Transverse colon (tissue), 4 donors: Measurements from ENCODE around the gene PDHX. TPM values are rescaled to one million over a fixed set of nuclear protein-coding genes. Genes with fewer than 3 reads are reported as not detected.

Source experiments
- DNase-seq: peaks from one replicate; pipeline ENCODE4 v3.0.0-alpha.2; 2019
- H3K27ac ChIP-seq, 4 donors: fragments of 200-600 bp; sonication (generic); 2 replicates each; pipeline ENCODE4 v1.5.1; 2016 to 2018; ENCODE audit warnings: inconsistent platforms in 4 of 4
- H3K27me3 ChIP-seq: fragments of 200-600 bp; sonication (generic); 2 replicates; pipeline ENCODE4 v1.5.1; 2017; ENCODE audit warnings: inconsistent platforms
- H3K36me3 ChIP-seq, 4 donors: fragments of 200-600 bp; sonication (generic); 2 replicates each; pipeline ENCODE4 v1.5.1; 2017 to 2019; ENCODE audit warnings: inconsistent platforms in 4 of 4
- H3K4me1 ChIP-seq, 4 donors: fragments of 200-600 bp; sonication (generic); 2 replicates each; pipeline ENCODE4 v1.5.1; 2017 to 2020; ENCODE audit warnings: inconsistent platforms in 4 of 4
- H3K4me3 ChIP-seq, 4 donors: fragments of 200-600 bp; sonication (generic); 1 replicate in 1 of 4; 2 replicates in 3 of 4; pipeline versions ENCODE4 v1.5.1 to v1.6.1; 2017 to 2019; ENCODE audit warnings: inconsistent platforms in 4 of 4
- H3K9me3 ChIP-seq, 2 donors: fragments of 200-600 bp; sonication (generic); 2 replicates each; pipeline ENCODE4 v1.5.1; 2017 to 2019; ENCODE audit warnings: inconsistent platforms in 2 of 2
- EP300 ChIP-seq: sonication (generic); formaldehyde crosslinking; IDR thresholded peaks from one replicate; pipeline ENCODE4 v1.6.1; 2017; ENCODE audit warnings: antibody characterized with exemption, low read depth
- POLR2A ChIP-seq: fragments of 450-650 bp; IDR thresholded peaks from one replicate; pipeline ENCODE4 v1.6.1; 2016; ENCODE audit warnings: antibody characterized with exemption, mild to moderate bottlenecking, moderate library complexity
- POLR2AphosphoS5 ChIP-seq, 3 donors: sonication (generic); formaldehyde crosslinking; IDR thresholded peaks; one replicate each; pipeline ENCODE4 v1.6.1; 2016; ENCODE audit warnings: antibody characterized with exemption in 3 of 3
- WGBS, 2 donors: methylation state at CpG; one replicate each; pipeline ENCODE4 v1.1.5; 2018; ENCODE audit warnings: low coverage in 1 of 2; 5-methylcytosine and 5-hydroxymethylcytosine counted together
- in situ Hi-C, 4 donors: fragments of 200-750 bp; cut with MboI; loops; one replicate each; pipeline versions ENCODE4 v1.15.0 to v1.15.1; 2017; ENCODE audit warnings: low sequenced_read_pairs in 3 of 4, low pct_ligation_motif_present in 1 of 4, low pct_unique_long_range_greater_than_20kb in 1 of 4
- intact Hi-C: fragments of 100-400 bp; cut with DNase I; formaldehyde crosslinking; loops from one replicate; pipeline ENCODE4 v1.15.1; 2023; ENCODE audit warnings: low total_unique reads
- total RNA-seq, 4 donors: library from RNA; depleted of rRNA; stranded (reverse); fragments of >200 nt; gene quantifications; one replicate each; pipeline ENCODE4 v1.1.0, GENCODE V29; 2016
- TF ChIP-seq, protein P1 (sequence below), 5 experiments: fragments of 200-600 bp in 3 of 5; fragments of 450-650 bp in 2 of 5; sonication (generic) in 3 of 5; IDR thresholded peaks; 1 replicate in 2 of 5; 2 replicates in 3 of 5; pipeline ENCODE4 v1.5.1; 2016 to 2017; ENCODE audit warnings: antibody characterized with exemption in 5 of 5, inconsistent platforms in 3 of 5, mild to moderate bottlenecking in 2 of 5, moderate library complexity in 1 of 5

The PDHX gene
- total RNA-seq, 4 donors from 2014 or later: 26.7 to 37.0 (median 36.7) TPM

GRCh38 chr11:34936945-34937629, 20.7 kb downstream of the PDHX start:
- intact Hi-C loops: no loop called here

DNA sequence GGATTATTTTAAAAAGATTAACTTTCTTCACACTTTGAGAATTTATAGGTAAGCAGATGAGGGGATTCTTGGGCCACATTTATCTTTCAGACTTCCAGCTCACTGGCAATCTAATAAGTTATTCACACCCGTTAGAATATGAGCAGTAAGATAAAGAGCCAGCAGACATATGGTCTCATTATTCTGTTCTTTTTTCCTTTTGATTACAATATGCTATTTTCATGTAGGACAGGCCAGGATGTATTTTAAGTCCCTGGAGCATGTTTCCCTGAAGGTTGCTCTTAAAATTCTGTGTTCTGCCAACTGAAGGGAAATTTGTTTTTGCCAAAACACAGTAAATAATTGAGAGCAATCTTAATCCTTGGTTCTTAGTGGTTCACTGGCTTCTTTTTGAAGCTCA, 22.2 kb downstream of the PDHX start:
- TF ChIP-seq, protein P1, sequence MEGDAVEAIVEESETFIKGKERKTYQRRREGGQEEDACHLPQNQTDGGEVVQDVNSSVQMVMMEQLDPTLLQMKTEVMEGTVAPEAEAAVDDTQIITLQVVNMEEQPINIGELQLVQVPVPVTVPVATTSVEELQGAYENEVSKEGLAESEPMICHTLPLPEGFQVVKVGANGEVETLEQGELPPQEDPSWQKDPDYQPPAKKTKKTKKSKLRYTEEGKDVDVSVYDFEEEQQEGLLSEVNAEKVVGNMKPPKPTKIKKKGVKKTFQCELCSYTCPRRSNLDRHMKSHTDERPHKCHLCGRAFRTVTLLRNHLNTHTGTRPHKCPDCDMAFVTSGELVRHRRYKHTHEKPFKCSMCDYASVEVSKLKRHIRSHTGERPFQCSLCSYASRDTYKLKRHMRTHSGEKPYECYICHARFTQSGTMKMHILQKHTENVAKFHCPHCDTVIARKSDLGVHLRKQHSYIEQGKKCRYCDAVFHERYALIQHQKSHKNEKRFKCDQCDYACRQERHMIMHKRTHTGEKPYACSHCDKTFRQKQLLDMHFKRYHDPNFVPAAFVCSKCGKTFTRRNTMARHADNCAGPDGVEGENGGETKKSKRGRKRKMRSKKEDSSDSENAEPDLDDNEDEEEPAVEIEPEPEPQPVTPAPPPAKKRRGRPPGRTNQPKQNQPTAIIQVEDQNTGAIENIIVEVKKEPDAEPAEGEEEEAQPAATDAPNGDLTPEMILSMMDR (IDR thresholded peaks at IDR 0.05): no peak
- no peak for TF ChIP-seq POLR2AphosphoS5 (IDR thresholded peaks at IDR 0.05)
- TF ChIP-seq POLR2A: no peak
- no peak for TF ChIP-seq EP300

More at GRCh38 chr11:34936945-34937629, 20.7 kb downstream of the PDHX start:
- H3K4me3 ChIP-seq: no peak overlapping the region
- no peaks in the 10 kb centered on the region for H3K9me3 ChIP-seq
- no peaks in the 10 kb centered on the region for H3K27me3 ChIP-seq
- H3K36me3 ChIP-seq: peaks cover 0 to 18% (median 0%) of the 10 kb centered on the region in 4 donors
- in situ Hi-C loops: loop anchor here in 1 of 4 donors (5.0 kb wide), 1 partner anchor 455 kb away; no protein-coding TSS in a partner anchor
- no peak for DNase-seq
- TF ChIP-seq, protein P1 (IDR thresholded peaks at IDR 0.05): no peak
- TF ChIP-seq POLR2AphosphoS5 (IDR thresholded peaks at IDR 0.05) (no peak), POLR2A (no peak), EP300 (no peak)
- WGBS, 2 donors: 89 to 93% methylated on average over 3 to 6 of the region's 6 CpGs
- no peak overlapping the region for H3K27ac ChIP-seq
- H3K4me1 ChIP-seq: peaks cover 0 to 9% (median 0%) of the 10 kb centered on the region in 4 donors

GRCh38 chr11:34940026-34940677, 23.7 kb downstream of the PDHX start:
- Histone ChIP-seq H3K27me3 (no peaks in the 10 kb centered on the region), H3K4me3 (no peak overlapping the region), H3K9me3 (no peaks in the 10 kb centered on the region), H3K36me3 (peaks cover 0 to 9% (median 0%) of the 10 kb centered on the region in 4 donors), H3K4me1 (peaks cover 0 to 9% (median 0%) of the 10 kb centered on the region in 4 donors), H3K27ac (no peak overlapping the region)
- WGBS, 2 donors: 71 to 73% methylated on average over 4 of the region's 4 CpGs
- intact Hi-C loops: no loop called here
- in situ Hi-C loops: no loop called here
- TF ChIP-seq POLR2A (no peak), EP300 (no peak), POLR2AphosphoS5 (IDR thresholded peaks at IDR 0.05) (no peak)
- TF ChIP-seq, protein P1 (IDR thresholded peaks at IDR 0.05): no peak
- DNase-seq: no peak

More for the DNA sequence above, 22.2 kb downstream of the PDHX start:
- no peak overlapping the region for H3K27ac ChIP-seq
- no peaks in the 10 kb centered on the region for H3K27me3 ChIP-seq
- H3K4me1 ChIP-seq: peaks cover 0 to 9% (median 0%) of the 10 kb centered on the region in 4 donors
- no peaks in the 10 kb centered on the region for H3K9me3 ChIP-seq
- no peak for DNase-seq
- intact Hi-C loops: no loop called here
- H3K36me3 ChIP-seq: peaks cover 0 to 3% (median 0%) of the 10 kb centered on the region in 4 donors
- 67% methylated on average over 1 of the region's 1 CpG; no CpG with 5 or more reads in 1 of the 2 donors for WGBS, 2 donors
- no peak overlapping the region for H3K4me3 ChIP-seq
- in situ Hi-C loops: loop anchor here in 1 of 4 donors (5.0 kb wide), 1 partner anchor 454 kb away; no protein-coding TSS in a partner anchor

GRCh38 chr11:34941688-34942087, 25.3 kb downstream of the PDHX start:
- 95 to 97% methylated on average over 6 to 13 of the region's 13 CpGs for WGBS, 2 donors
- no peaks in the 10 kb centered on the region for H3K27me3 ChIP-seq

More at GRCh38 chr11:34941688-34942087, 25.3 kb downstream of the PDHX start:
- Histone ChIP-seq H3K4me1 (peaks cover 0 to 9% (median 0%) of the 10 kb centered on the region in 4 donors), H3K36me3 (peaks cover 0 to 9% (median 0%) of the 10 kb centered on the region in 4 donors), H3K4me3 (no peak overlapping the region), H3K9me3 (no peaks in the 10 kb centered on the region), H3K27ac (no peak overlapping the region)
- no peak for DNase-seq
- no peak for TF ChIP-seq EP300
- TF ChIP-seq POLR2AphosphoS5 (IDR thresholded peaks at IDR 0.05): no peak
- TF ChIP-seq, protein P1 (IDR thresholded peaks at IDR 0.05): no peak
- no peak for TF ChIP-seq POLR2A
- in situ Hi-C loops (no loop called here), intact Hi-C loops (no loop called here)
